A204.1 (cell line): ENCODE results near the gene FDXR.

Source experiments
- FAIRE-seq: peaks from 2 replicates; lab custom pipeline; 2012; peaks lifted over from hg19 to GRCh38; lab: Jason Lieb, UNC

Gene FDXR

GRCh38 chr17:74832421-74832820 is 40.4 kb downstream of the FDXR start:
- FAIRE-seq: no peak

- no peak for FAIRE-seq
These were observed 41.2 kb downstream of the FDXR start for GRCh38 chr17:74831444-74832146.

- FAIRE-seq: no peak
These were observed 41.9 kb downstream of the FDXR start for GRCh38 chr17:74830861-74831260.

- FAIRE-seq: no peak
These were observed 45.0 kb downstream of the FDXR start for GRCh38 chr17:74827800-74828199.

- no peak for FAIRE-seq
These were observed 46.7 kb downstream of the FDXR start for GRCh38 chr17:74825952-74826719.

GRCh38 chr17:74824961-74825627 is 47.7 kb downstream of the FDXR start:
- FAIRE-seq: no peak

- no peak for FAIRE-seq
These were observed 49.8 kb downstream of the FDXR start for GRCh38 chr17:74822939-74823367.

GRCh38 chr17:74822335-74822938 is 50.4 kb downstream of the FDXR start:
- FAIRE-seq: no peak

- FAIRE-seq: no peak
These were observed 51.0 kb downstream of the FDXR start for GRCh38 chr17:74821655-74822334.

- FAIRE-seq: no peak
These were observed 52.9 kb downstream of the FDXR start for GRCh38 chr17:74819801-74820436.

GRCh38 chr17:74818291-74818938 is 54.4 kb downstream of the FDXR start:
- no peak for FAIRE-seq

- FAIRE-seq: no peak
These were observed 55.7 kb downstream of the FDXR start for GRCh38 chr17:74816905-74817620.

- FAIRE-seq: no peak
These were observed 57.0 kb downstream of the FDXR start for GRCh38 chr17:74815550-74816370.

- no peak for FAIRE-seq
These were observed 57.7 kb downstream of the FDXR start for GRCh38 chr17:74815067-74815466.

GRCh38 chr17:74814453-74814852 is 58.3 kb downstream of the FDXR start:
- FAIRE-seq: no peak
